CD4-positive, CD25-positive, alpha-beta regulatory T cell (primary cell): ENCODE data around the gene NPHP3. TPM values are rescaled to one million over a fixed set of nuclear protein-coding genes. Genes with fewer than 3 reads are reported as not detected.
A peak's percentile ranks its signal among the peaks of the same experiment; 100 is the strongest.

ENCODE experiments used
- ATAC-seq, 2 donors: fragments of 150-1000 bp; cut with Tn5 transposase; one replicate each; pipeline ENCODE4 v1.10.0; 2021; ENCODE audit warnings: low read depth in 2 of 2, moderate number of reproducible peaks in 2 of 2, moderate library complexity in 1 of 2
- DNase-seq, 3 donors: peaks; one replicate each; pipeline versions ENCODE4 v3.0.0 to v3.0.0-alpha.2; 2012 to 2022; ENCODE audit warnings: mixed read lengths in 1 of 3
- H3K27ac ChIP-seq: one replicate; pipeline ENCODE4 v1.7.0; 2013; ENCODE audit warnings: mild to moderate bottlenecking, low read length; ENCODE audit not compliant: insufficient read depth, poor library complexity, severe bottlenecking
- H3K27me3 ChIP-seq: one replicate; pipeline ENCODE4 v1.7.0; 2013; ENCODE audit warnings: low read length; ENCODE audit not compliant: control insufficient read depth, insufficient read depth
- H3K36me3 ChIP-seq: one replicate; pipeline ENCODE4 v1.7.0; 2013; ENCODE audit warnings: mild to moderate bottlenecking, low read length, moderate library complexity; ENCODE audit not compliant: control insufficient read depth, insufficient read depth
- H3K4me1 ChIP-seq: 2 replicates; pipeline ENCODE4 v1.7.0; 2013; ENCODE audit warnings: mild to moderate bottlenecking, low read length; ENCODE audit not compliant: insufficient read depth, control insufficient read depth, poor library complexity, severe bottlenecking
- H3K4me3 ChIP-seq: one replicate; pipeline ENCODE4 v1.7.0; 2013; ENCODE audit warnings: low read depth, mild to moderate bottlenecking, low read length, moderate library complexity
- H3K9me3 ChIP-seq, 2 experiments: 1 replicate in 1 of 2; 2 replicates in 1 of 2; pipeline ENCODE4 v1.7.0; 2013; ENCODE audit warnings: low read length in 2 of 2, mild to moderate bottlenecking in 1 of 2, moderate library complexity in 1 of 2; ENCODE audit not compliant: control insufficient read depth in 2 of 2
- H3K27ac Mint-ChIP-seq, 3 donors: one replicate each; pipeline ENCODE4 v1.8.0; 2020 to 2022; ENCODE audit warnings: mild to moderate bottlenecking in 3 of 3, mixed read lengths in 3 of 3, moderate library complexity in 2 of 3
- H3K27me3 Mint-ChIP-seq: one replicate; pipeline ENCODE4 v1.8.0; 2022; ENCODE audit warnings: mild to moderate bottlenecking, mixed read lengths
- H3K36me3 Mint-ChIP-seq: one replicate; pipeline ENCODE4 v1.8.0; 2020; ENCODE audit warnings: mixed read lengths
- H3K4me1 Mint-ChIP-seq, 4 donors: one replicate each; pipeline ENCODE4 v1.8.0; 2020 to 2022; ENCODE audit warnings: mixed read lengths in 4 of 4, mild to moderate bottlenecking in 1 of 4
- H3K4me3 Mint-ChIP-seq, 4 donors: one replicate each; pipeline ENCODE4 v1.8.0; 2020 to 2022; ENCODE audit warnings: mild to moderate bottlenecking in 4 of 4, mixed read lengths in 4 of 4, moderate library complexity in 3 of 4
- H3K9me3 Mint-ChIP-seq, 7 donors: one replicate each; pipeline ENCODE4 v1.8.0; 2020 to 2022; ENCODE audit warnings: mixed read lengths in 7 of 7, mild to moderate bottlenecking in 3 of 7, moderate library complexity in 2 of 7
- polyA plus RNA-seq, 4 donors: library from polyadenylated mRNA; unstranded; fragments of 300-500 nt; fragmentation: Illumina TruSeq; gene quantifications; one replicate each; pipeline ENCODE4 v1.2.3, GENCODE V29; 2021
- total RNA-seq: library from RNA; stranded (reverse); gene quantifications from one replicate; pipeline ENCODE4 v1.2.3, GENCODE V29; 2022

Gene NPHP3
- total and polyA plus RNA-seq, 5 donors from 2014 or later = 2.0 to 33.0 (median 6.5) TPM

GRCh38 chr3:132660811-132661070 is 61.5 kb downstream of the NPHP3 start:
- H3K27ac Mint-ChIP-seq = peak overlapping the region; percentile 97 to 98 (median 98)
- peak in 1 of 2 donors; percentile 1 for ATAC-seq
- H3K27ac ChIP-seq = peak overlapping the region; percentile 71
- peak overlapping the region; percentile 97 to 100 (median 98) for H3K4me3 Mint-ChIP-seq
- H3K27me3 Mint-ChIP-seq = no peaks in the 10 kb centered on the region
- peaks cover 38% of the 10 kb centered on the region for H3K4me1 ChIP-seq
- DNase-seq = no peak
- H3K9me3 ChIP-seq = no peaks in the 10 kb centered on the region
- no peaks in the 10 kb centered on the region for H3K9me3 Mint-ChIP-seq
- H3K4me3 ChIP-seq = peak overlapping the region; percentile 96
- H3K4me1 Mint-ChIP-seq = peaks cover 47 to 73% (median 52%) of the 10 kb centered on the region in 4 donors
- no peaks in the 10 kb centered on the region for H3K27me3 ChIP-seq
- H3K36me3 Mint-ChIP-seq = peaks cover 4% of the 10 kb centered on the region
- peaks cover under 1% of the 10 kb centered on the region for H3K36me3 ChIP-seq

GRCh38 chr3:132660052-132660810 is 62.0 kb downstream of the NPHP3 start, which contains the start of gene UBA5:
UBA5 (plus strand) TSS chr3:132660329; CDS start chr3:132660538, 209 bp downstream.
- no peaks in the 10 kb centered on the region for H3K27me3 Mint-ChIP-seq
- Histone ChIP-seq H3K36me3 (no peaks in the 10 kb centered on the region), H3K27ac (peak within 1 kb of the TSS; percentile 71), H3K4me1 (peaks cover 38% of the 10 kb centered on the region), H3K27me3 (no peaks in the 10 kb centered on the region), H3K4me3 (peak within 1 kb of the TSS; percentile 96), H3K9me3 (no peaks in the 10 kb centered on the region)
- H3K9me3 Mint-ChIP-seq = no peaks in the 10 kb centered on the region
- H3K27ac Mint-ChIP-seq = peak within 1 kb of the TSS; percentile 97 to 98 (median 98)
- peak within 1 kb of the TSS; percentile 97 to 100 (median 98) for H3K4me3 Mint-ChIP-seq
- H3K36me3 Mint-ChIP-seq = peaks cover 7% of the 10 kb centered on the region
- ATAC-seq (peak; percentile 82 to 84), DNase-seq (peak; percentile 61 to 87 (median 76))
- peaks cover 49 to 74% (median 53%) of the 10 kb centered on the region in 4 donors for H3K4me1 Mint-ChIP-seq

GRCh38 chr3:132659365-132660051 is 62.7 kb downstream of the NPHP3 start, which contains the start of gene ACAD11:
ACAD11 (minus strand) TSS chr3:132659809; CDS start chr3:132659751, 58 bp downstream.
- ATAC-seq (peak; percentile 20 to 26), DNase-seq (peak; percentile 18 to 50 (median 20))
- Histone ChIP-seq H3K27me3 (no peaks in the 10 kb centered on the region), H3K4me1 (peaks cover 38% of the 10 kb centered on the region), H3K4me3 (peak within 1 kb of the TSS; percentile 96), H3K36me3 (no peaks in the 10 kb centered on the region), H3K27ac (peak within 1 kb of the TSS; percentile 71), H3K9me3 (no peaks in the 10 kb centered on the region)
- Mint-ChIP-seq H3K9me3 (no peaks in the 10 kb centered on the region), H3K36me3 (peaks cover 10% of the 10 kb centered on the region), H3K4me3 (peak within 1 kb of the TSS; percentile 97 to 100 (median 98)), H3K4me1 (peaks cover 47 to 70% (median 49%) of the 10 kb centered on the region in 4 donors), H3K27me3 (no peaks in the 10 kb centered on the region), H3K27ac (peak within 1 kb of the TSS; percentile 97 to 98 (median 98))

- Mint-ChIP-seq H3K27me3 (no peaks in the 10 kb centered on the region), H3K4me3 (peak overlapping the region; percentile 97 to 100 (median 98)), H3K4me1 (peaks cover 44 to 67% (median 45%) of the 10 kb centered on the region in 4 donors), H3K27ac (peak overlapping the region in 2 of 3 donors; percentile 97 to 98), H3K9me3 (no peaks in the 10 kb centered on the region), H3K36me3 (peaks cover 10% of the 10 kb centered on the region)
- Histone ChIP-seq H3K27ac (no peak overlapping the region), H3K27me3 (no peaks in the 10 kb centered on the region), H3K4me3 (peak overlapping the region; percentile 96), H3K36me3 (no peaks in the 10 kb centered on the region), H3K4me1 (peaks cover 38% of the 10 kb centered on the region), H3K9me3 (no peaks in the 10 kb centered on the region)
- ATAC-seq (no peak), DNase-seq (no peak)
Observed at GRCh38 chr3:132659000-132659364, 63.2 kb downstream of the NPHP3 start.

- Mint-ChIP-seq H3K27me3 (no peaks in the 10 kb centered on the region), H3K4me1 (peaks cover 37 to 60% (median 38%) of the 10 kb centered on the region in 4 donors), H3K27ac (peak overlapping the region in 1 of 3 donors; percentile 97), H3K4me3 (peak overlapping the region; percentile 97 to 100 (median 98)), H3K9me3 (no peaks in the 10 kb centered on the region), H3K36me3 (peaks cover 6% of the 10 kb centered on the region)
- DNase-seq (no peak), ATAC-seq (no peak)
- Histone ChIP-seq H3K36me3 (no peaks in the 10 kb centered on the region), H3K27ac (no peak overlapping the region), H3K9me3 (no peaks in the 10 kb centered on the region), H3K4me3 (peak overlapping the region; percentile 96), H3K4me1 (peaks cover 38% of the 10 kb centered on the region), H3K27me3 (no peaks in the 10 kb centered on the region)
Observed at GRCh38 chr3:132657869-132658747, 64.1 kb downstream of the NPHP3 start.

- no peak overlapping the region for H3K4me3 ChIP-seq
- H3K27me3 ChIP-seq = no peaks in the 10 kb centered on the region
- H3K4me1 ChIP-seq = peaks cover 19% of the 10 kb centered on the region
- Mint-ChIP-seq H3K4me1 (peaks cover 22 to 39% (median 24%) of the 10 kb centered on the region in 4 donors), H3K4me3 (peak overlapping the region in 1 of 4 donors; percentile 32), H3K27me3 (no peaks in the 10 kb centered on the region), H3K9me3 (no peaks in the 10 kb centered on the region), H3K36me3 (peaks cover 6% of the 10 kb centered on the region), H3K27ac (peak overlapping the region in 1 of 3 donors; percentile 15)
- H3K36me3 ChIP-seq = no peaks in the 10 kb centered on the region
- no peak overlapping the region for H3K27ac ChIP-seq
- DNase-seq (no peak), ATAC-seq (no peak)
- H3K9me3 ChIP-seq = no peaks in the 10 kb centered on the region
Observed at GRCh38 chr3:132655471-132655870, 66.7 kb downstream of the NPHP3 start.

GRCh38 chr3:132654721-132655120 is 67.5 kb downstream of the NPHP3 start:
- Mint-ChIP-seq H3K27me3 (no peaks in the 10 kb centered on the region), H3K27ac (peak overlapping the region in 1 of 3 donors; percentile 15), H3K4me3 (no peak overlapping the region), H3K9me3 (no peaks in the 10 kb centered on the region), H3K4me1 (peaks cover 22 to 33% (median 24%) of the 10 kb centered on the region in 4 donors), H3K36me3 (peaks cover 6% of the 10 kb centered on the region)
- ATAC-seq (no peak), DNase-seq (no peak)
- no peak overlapping the region for H3K27ac ChIP-seq
- no peaks in the 10 kb centered on the region for H3K27me3 ChIP-seq
- H3K4me3 ChIP-seq = no peak overlapping the region
- H3K36me3 ChIP-seq = no peaks in the 10 kb centered on the region
- H3K9me3 ChIP-seq = no peaks in the 10 kb centered on the region
- H3K4me1 ChIP-seq = peaks cover 16% of the 10 kb centered on the region
